Left colon (tissue), 2 donors: ENCODE measurements around the gene PERCC1. TPM values are rescaled to one million over a fixed set of nuclear protein-coding genes. Genes with fewer than 3 reads are reported as not detected.

ENCODE experiments used
- ATAC-seq: fragments of 200-7000 bp; cut with Tn5 transposase; one replicate; pipeline ENCODE4 v1.9.1; 2020; ENCODE audit warnings: mild to moderate bottlenecking, moderate library complexity
- DNase-seq, 2 donors: peaks; one replicate each; pipeline ENCODE4 v3.0.0-alpha.2; 2020
- intact Hi-C, 2 donors: fragments of 100-400 bp; cut with DNase I in 1 of 2; cut with micrococcal nuclease in 1 of 2; formaldehyde crosslinking; loops; one replicate each; pipeline versions ENCODE4 v1.11.2 to v1.14.0; 2022; cut with DNase I, micrococcal nuclease
- total RNA-seq, 2 donors: library from RNA; stranded (reverse); fragmentation: NEBNext Ultra II Directional; extraction: Animal tissue kit (Norgen Biotek cat#: 25700); gene quantifications; one replicate each; pipeline ENCODE4 v1.2.1, GENCODE V29; 2021
- donor health status: DM: no; HTN: no; CAD: no.
- donor health status: DM: yes; HTN: yes; CAD: no.

Gene PERCC1
- total RNA-seq, 2 donors from 2014 or later: not detected

DNA sequence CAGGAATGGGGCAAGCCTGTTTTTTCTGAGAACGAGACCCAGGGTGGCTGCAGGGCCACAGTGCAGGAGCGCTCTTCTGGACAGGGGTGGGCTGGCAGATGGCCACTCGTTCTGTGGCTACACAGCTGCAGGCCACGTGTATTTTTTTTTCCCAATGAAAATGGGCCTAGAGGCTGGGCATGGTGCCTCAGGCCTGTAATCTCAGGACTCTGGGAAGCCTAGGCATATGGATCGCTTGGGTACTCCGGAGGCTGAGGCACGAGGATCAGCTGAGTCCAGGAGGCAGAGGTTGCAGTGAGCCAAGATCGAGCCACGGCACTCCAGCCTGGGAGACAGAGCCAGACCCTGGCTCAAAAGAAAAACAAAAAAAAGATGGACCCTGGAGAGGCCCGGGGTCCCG lies 23.1 kb upstream of the PERCC1 start:
- intact Hi-C loops: no loop called here
- no peak for ATAC-seq

DNA sequence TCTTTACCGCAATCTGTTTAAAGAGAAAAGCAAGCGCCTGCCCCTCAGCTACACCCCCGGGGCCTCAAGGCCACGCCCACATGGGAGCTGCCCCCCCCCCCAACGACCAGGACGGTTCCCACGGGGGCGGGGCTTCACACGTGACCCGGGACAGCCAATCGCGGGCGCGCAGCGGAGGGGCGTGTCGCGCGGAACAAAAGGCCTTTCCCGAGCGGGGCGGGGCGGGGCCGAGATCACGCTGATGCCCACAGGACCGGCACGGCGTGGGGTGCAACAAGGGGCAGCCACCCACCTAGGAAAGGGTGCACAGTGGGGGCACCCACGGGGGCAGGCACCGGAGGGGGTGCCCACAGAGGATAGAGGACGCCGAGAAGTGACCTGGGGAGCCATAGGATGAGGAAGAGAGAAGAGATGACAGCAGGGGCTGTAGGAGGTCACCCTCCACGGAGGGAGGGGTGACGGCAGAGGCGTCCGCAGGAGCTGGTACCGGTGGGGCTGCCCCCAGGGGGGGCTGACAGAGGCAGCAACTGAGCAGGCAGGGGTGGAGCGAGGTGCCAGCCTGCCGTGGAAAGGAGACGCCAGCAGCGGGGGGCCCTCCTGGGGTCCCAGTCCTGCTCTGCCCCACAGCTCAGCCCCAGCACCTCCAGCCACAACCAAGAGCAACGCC lies 22.6 kb upstream of the PERCC1 start:
- intact Hi-C loops: no loop called here
- ATAC-seq: peak; percentile 98

More for the DNA sequence above, 23.1 kb upstream of the PERCC1 start:
- DNase-seq: no peak

DNA sequence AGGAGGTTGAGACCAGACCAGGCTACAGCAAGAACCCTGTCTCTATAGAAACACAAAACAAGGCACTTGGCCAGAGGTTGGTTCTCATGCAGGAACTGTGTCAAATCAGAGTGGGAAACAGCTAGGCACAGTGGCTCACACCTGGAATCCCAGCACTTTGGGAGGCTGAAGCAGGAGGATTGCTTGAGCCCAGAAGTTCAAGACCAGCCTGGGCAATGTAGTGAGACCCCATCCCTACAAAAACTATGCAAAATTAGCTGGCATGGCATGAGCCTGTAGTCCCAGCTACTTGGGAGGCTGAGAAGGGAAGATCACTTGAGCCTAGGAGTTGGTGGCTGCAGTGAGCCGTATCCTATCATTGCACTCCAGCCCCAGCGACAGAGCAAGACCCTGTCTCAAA lies 18.0 kb upstream of the PERCC1 start:
- DNase-seq (no peak), ATAC-seq (no peak)
- intact Hi-C loops: no loop called here

More for the DNA sequence above, 22.6 kb upstream of the PERCC1 start:
- DNase-seq: peak; percentile 92 to 98

DNA sequence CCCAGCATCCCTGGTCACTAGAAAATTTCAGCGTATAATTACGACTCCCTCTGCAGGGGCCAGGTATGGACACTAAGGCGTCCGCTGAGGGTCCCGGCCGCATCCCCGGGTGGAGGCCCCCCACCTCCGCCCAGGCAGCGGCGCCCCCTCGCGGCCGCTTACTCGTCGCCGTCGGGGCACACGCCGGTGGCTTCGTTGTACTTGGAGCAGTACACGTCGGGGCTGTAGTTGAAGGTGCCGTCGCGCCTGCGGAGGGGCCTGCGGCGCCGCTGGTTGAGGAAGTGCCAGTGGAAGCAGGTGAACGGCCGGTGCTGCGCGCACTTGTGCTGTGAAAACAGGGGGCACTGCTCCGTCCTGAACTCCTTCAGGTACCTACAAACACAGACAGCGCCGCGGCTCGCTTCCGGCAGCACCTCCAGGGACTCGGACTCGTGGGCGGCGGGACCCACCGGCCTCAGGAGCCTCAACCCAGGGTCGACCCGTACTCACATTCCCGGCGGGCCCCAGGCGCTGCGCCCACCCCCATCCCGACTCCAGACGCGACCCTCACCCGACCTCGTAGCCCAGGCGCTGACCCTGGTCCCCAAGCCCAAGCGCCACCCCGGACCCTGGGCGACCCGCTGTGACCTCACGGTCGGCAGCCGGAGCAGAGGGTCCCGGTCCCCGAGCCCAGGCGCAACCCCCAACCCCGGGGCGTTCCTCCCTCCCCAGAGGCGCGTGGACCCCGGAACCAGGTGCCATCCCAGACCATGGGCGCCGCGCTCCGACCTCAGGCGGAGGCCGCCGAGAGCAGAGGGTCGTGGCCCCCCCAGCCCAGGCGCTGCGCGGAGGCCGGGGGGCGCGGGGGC lies 17.0 kb upstream of the PERCC1 start:
- DNase-seq: peak; percentile 66 to 77
- peak; percentile 69 for ATAC-seq
- intact Hi-C loops: no loop called here

DNA sequence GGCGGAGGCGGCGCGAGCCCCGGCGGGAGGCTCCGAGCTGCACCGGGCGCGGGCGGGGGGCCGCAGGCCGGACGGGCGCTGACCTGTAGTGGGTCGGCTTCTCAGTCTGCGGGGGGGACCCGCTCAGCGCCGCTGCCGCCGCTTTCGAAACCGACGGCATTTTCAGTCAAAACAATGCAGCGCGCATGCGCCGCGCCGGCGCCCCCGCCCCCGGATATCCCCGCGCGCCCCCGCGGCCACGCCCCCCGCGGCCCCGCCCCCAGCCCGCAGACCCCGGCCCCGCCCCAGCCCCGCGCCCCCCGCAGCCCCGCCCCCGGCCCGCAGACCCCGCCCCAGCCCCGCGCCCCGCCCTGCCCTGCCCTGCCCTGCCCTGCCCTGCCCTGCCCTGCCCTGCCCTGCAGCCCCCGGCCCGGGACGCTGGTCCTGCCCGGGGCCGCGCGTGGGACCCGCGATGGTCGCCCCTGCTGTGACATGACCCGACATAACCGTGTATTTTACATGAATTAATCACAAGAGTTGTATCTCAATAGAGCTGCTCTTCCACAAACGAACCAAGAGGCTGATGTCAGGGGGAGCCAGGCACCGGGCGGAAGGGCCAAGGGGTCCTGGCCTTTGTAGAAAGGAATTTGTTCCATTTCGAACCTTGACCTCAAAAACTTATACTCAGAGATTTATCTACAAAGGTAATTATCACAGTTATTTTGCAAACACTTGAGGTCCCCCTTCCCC lies 16.2 kb upstream of the PERCC1 start, which contains the start of gene UNKL:
Gene UNKL, minus strand, starts transcription at position 173 of the 729 bp plus-strand sequence. Its CDS starts 13 bp downstream, at position 160.
- intact Hi-C loops: no loop called here
- DNase-seq (peak; percentile 75 to 87), ATAC-seq (peak; percentile 60)

- DNase-seq (no peak), ATAC-seq (no peak)
- intact Hi-C loops: no loop called here
These were observed 14.3 kb upstream of the PERCC1 start for GRCh38 chr16:1416521-1416941.

DNA sequence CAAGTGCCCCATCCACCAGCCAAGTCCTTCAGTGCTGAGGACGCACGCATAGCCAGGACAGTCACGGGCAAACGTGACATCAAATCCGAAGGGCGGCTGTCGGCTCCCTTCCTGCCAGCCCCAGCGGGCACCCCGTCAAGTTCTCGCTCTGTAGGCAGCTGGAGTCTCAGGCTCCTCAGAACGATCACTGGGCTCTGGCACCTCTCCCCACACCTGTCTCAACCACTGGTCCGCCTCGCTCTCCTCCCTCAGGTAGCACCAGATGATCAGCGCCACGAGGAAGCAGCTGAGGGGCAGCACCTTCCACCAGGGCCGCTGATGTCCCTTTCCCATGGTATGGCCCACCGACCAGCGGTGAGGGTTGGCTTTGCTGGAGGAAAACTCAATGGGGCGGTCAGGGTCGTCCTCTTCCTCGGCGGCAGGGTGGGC lies 10.8 kb upstream of the PERCC1 start:
- intact Hi-C loops: no loop called here
- peak; percentile 24 for ATAC-seq

GRCh38 chr16:1422076-1422475 lies 8.8 kb upstream of the PERCC1 start:
- ATAC-seq: no peak
- intact Hi-C loops: no loop called here
- DNase-seq: no peak

More for the DNA sequence above, 10.8 kb upstream of the PERCC1 start:
- DNase-seq: peak in 1 of 2 donors; percentile 26

- DNase-seq (no peak), ATAC-seq (no peak)
- intact Hi-C loops: no loop called here
These were observed 6.8 kb upstream of the PERCC1 start for GRCh38 chr16:1424028-1424427.

- ATAC-seq (no peak), DNase-seq (no peak)
- intact Hi-C loops: no loop called here
These were observed 5.1 kb upstream of the PERCC1 start for GRCh38 chr16:1425616-1426370.

GRCh38 chr16:1426734-1427471 lies 4.0 kb upstream of the PERCC1 start:
- ATAC-seq: no peak
- DNase-seq: no peak
- intact Hi-C loops: no loop called here

- ATAC-seq: no peak
- intact Hi-C loops: no loop called here
These were observed 3.1 kb upstream of the PERCC1 start for GRCh38 chr16:1427473-1428461.

GRCh38 chr16:1428511-1428910 lies 2.4 kb upstream of the PERCC1 start:
- peak; percentile 68 for ATAC-seq
- peak in 1 of 2 donors; percentile 43 for DNase-seq
- intact Hi-C loops: no loop called here

More at GRCh38 chr16:1427473-1428461, 3.1 kb upstream of the PERCC1 start:
- DNase-seq: no peak

GRCh38 chr16:1429012-1429411 lies 1.9 kb upstream of the PERCC1 start:
- intact Hi-C loops: no loop called here
- DNase-seq (no peak), ATAC-seq (peak; percentile 9)

DNA sequence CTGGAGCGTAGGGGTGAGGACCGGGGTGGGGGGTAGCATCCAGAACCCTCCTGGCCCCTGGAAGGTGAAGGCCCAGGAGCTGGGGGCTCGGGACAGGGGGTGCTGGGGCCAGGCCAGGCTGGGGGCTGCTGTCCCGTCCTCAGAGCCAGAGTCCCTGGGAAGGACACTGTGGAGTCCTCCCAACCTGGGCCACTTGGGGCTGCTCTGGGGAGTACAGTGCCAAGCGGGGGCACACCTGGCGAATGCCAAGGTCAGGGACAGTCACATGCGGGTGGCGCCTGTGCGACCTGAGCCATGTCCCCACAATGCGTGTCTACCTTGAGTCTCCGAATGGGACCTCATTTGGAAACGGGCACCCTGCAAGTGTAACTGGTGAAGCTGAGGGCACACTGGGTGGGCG lies 1.2 kb upstream of the PERCC1 start:
- intact Hi-C loops: no loop called here
- DNase-seq: no peak
- no peak for ATAC-seq

DNA sequence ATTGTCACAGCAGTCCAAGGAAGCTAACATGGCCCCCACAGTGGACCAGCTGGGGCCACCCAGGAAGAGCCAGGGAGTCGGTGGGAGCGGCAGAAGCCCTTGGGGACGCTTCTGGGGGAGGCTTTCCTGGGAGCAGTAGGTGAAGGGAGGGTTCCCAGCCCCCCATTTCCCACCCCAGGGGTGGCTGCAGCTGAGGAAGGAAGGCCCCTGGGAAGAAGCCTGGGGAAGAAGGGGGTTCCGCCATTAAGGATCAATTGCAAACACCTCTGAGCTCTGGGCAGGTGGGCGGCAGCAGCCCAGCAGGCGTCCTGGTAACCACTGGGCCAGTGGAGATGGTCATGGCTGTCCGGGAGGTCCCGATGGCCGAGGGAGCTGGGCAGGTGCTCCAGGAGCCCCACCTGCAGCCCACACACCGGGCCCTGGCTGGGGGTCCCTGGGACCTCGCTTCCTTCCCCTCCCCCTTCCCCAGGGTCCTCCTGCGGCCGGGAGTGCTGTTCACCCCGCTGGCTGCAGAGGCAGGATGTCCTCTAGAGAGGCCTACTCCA lies 592 bp upstream of the PERCC1 start:
- intact Hi-C loops: no loop called here
- ATAC-seq: no peak
- no peak for DNase-seq
